CD1c-positive myeloid dendritic cell (primary cell): Measurements from ENCODE around the gene EZH2.

Experiments
- DNase-seq: peaks from one replicate; pipeline ENCODE4 v3.0.0-alpha.2; 2016; ENCODE audit errors: extremely low spot score

The EZH2 gene

DNA sequence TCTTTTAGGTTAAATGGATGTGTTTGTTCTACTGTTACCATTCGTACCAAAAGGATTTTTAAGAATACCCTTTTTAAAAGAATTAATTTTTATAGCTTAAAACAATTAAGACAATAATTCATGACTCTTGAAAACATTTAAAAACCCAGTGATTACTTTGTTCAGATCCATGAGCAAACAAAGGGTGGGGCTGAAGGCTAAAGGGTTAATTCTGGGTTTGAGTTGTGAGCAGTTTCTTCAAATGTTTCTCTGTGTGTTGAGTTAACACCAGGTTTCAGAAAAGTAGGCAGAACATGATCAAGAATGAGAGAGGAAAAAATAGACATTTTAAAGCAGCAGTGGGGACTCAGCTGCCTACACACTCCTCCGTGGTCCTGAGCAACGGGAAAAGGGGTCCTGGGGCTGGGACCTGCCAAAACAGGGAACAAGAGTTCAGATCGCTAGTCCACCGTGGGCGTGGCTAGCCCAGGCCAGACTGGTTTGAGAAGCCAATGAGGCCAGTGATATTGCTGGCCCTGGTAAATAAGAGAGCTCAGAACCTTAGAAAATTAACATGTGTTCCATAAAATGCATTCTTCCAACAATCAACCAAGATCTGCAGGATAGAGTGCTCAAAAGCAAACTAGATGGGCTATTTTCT lies 14.9 kb upstream of the EZH2 start:
- DNase-seq, result no peak

GRCh38 chr7:148894591-148894990 lies 10.5 kb upstream of the EZH2 start:
- no peak for DNase-seq

GRCh38 chr7:148893071-148893470 lies 9.0 kb upstream of the EZH2 start:
- no peak for DNase-seq

DNA sequence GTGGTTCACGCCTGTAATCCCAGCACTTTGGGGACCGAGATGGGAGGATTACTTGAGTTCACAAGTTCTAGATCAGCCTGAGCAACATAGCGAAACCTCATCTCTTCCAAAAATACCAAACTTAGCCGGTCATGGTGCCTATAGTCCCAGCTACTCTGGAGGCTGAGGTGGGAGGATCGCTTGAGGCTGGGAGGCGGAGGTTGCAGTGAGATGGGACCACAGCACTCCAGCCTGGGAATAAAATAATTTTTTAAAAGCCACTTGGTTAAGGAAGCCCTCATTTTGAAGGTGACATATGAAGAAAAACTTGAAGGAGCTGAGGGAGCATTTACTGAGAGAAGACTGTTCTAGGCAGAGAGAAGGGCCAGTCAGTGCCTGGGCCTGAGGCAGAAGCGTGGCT lies 4.2 kb upstream of the EZH2 start:
- DNase-seq, result no peak

- DNase-seq, result no peak
Measured at GRCh38 chr7:148886844-148887243, 2.8 kb upstream of the EZH2 start.

GRCh38 chr7:148884299-148885022 lies 370 bp upstream of the EZH2 start:
- peak; percentile 98 for DNase-seq

DNA sequence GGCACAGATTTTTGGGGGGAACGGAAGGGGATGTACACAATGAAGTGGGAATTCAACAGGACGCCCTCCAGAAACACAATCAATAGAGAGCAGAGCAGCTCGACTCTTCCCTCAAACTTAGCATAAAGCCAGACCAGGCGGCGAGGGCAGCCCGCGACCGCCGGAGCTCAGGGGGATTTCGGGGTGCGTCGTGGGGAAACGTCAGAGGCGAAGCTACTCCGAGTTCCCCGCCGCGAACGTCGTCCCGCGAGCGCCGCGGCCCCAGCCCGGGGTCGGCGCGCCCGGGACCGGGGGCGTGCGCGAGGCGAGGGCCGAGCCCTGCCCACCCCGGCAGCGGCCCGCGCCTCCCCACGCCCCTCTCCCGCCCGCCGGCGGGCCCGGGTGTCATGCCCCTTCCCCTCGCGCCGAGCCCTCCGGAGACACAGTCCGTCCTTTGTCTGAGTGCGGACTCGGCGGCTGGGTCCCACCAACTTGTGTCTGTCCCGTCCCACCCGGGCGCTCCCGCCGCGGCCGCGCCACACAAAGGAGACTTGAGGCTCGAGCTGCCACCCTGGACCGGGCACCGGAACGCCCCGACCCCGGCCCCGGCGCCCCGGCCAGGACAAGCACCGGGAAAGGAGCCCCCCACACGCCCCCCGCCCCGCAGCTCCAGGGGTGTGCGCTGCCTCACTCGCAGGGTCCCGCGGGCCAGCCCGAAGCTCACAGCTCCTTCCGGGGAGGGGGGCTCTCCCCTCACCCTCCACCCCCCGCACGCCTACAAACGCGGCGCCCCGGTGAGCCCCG lies 634 bp downstream of the EZH2 start:
- DNase-seq, result peak; percentile 53

DNA sequence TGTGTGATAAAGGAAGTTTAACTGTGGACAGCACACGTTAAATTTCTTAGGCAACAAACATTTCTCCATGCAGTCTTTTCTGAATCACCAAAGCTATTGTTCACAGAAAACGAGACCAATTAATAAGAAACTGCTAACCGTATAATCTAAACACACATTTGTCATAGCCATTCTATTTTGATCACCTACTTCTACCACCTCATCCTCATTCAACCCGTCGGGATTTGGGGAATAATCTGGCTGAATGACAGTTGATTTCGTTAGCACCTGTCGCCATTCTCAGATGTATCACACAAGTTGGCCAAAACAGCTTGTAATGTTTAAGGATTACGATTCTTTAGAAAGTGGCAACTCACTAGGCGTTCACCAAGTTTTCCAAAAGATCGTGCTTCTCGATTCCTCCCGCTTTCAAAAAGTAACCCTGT lies 1.2 kb downstream of the EZH2 start:
- DNase-seq, result peak; percentile 28

DNA sequence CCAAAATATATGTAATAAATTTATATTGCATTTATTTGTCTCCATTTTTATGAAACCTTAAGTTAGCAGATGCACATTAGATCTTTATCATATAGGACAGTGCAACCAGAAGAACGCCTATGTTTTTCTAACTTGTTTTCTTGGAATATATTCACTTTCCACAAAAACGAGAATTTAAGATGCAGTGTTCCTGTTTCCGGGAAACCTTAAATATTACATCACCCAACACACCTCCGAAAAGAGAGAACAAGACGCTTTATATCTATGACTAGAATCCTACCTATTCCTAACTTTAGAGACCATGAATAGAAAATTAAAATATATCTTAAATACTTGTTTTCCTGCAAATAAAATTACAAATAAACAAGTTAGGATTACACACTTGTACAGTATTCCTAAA lies 1.9 kb downstream of the EZH2 start:
- DNase-seq, result peak; percentile 16

DNA sequence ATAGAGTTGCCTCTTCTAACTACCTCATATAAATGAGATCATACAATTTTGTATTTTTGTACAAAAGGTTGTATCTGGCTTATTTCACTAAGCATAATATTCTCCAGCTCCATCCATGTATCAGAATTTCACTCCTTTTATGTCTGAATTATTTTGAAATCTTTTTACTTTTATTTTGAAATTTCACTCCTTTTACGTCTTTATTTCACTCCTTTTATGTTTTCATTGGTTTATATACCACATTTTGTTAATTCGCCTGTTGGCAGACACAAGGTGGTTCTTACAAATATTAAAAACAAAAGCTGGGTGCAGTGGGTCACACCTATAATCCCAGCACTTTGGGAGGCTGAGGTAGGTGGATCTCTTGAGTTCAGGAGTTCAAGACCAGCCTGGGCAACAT lies 5.8 kb downstream of the EZH2 start:
- DNase-seq, result no peak

DNA sequence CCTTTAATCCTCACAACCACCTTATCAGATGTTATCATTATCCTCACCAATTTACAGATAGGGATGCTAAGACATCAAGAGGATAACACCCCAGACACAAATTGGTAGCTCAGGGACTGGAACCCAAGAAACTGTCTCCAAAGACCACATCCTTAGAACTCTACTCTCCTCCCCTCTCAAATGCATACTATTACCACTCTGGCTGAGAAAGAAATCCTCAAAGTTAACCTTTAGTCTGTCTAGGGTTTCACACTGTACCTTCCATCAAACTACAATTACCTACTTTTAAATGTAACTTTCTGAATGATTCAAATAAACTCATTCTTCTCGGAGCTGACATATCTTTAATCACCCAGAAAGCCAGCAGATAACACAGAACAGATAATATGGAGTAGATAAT lies 6.6 kb downstream of the EZH2 start:
- no peak for DNase-seq

DNA sequence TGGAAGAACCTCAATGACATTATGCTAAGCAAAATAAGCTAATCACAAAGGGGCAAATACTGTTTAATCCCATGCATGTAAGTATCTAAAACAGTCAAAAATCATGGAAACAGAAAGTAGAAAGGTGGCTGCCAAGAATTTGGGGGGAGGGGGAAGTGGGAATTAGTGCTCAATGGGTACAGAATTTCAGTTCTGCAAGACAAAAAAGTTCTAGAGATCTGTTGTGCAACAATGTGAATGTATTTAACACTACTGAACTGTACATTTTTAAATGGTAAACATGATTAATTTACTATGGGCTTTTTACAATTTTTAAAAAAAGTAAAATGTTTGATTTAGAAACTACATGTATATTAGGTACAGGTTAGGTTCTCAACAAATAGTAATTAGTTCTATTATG lies 11.9 kb downstream of the EZH2 start:
- peak; percentile 59 for DNase-seq

- DNase-seq, result no peak
Measured at GRCh38 chr7:148871551-148871950, 12.5 kb downstream of the EZH2 start.

DNA sequence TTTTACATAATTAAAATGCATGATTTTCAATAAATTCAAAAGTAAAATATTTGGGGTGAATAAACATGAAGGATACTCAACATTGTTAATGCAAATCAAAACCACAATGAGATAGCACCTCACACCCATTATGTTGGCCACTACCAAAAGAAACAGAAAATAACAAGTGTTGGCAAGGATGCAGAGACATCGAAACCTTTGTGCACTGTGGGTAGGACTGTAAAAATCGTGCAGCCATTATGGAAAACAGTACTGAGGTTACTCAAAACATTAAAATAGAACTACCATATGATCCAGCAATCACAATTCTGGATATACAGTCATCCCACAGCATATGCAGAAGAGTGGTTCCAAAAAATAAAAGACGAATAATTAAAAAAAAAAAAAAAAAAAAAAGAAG lies 13.1 kb downstream of the EZH2 start:
- DNase-seq, result no peak

GRCh38 chr7:148868378-148868674 lies 15.8 kb downstream of the EZH2 start:
- no peak for DNase-seq

DNA sequence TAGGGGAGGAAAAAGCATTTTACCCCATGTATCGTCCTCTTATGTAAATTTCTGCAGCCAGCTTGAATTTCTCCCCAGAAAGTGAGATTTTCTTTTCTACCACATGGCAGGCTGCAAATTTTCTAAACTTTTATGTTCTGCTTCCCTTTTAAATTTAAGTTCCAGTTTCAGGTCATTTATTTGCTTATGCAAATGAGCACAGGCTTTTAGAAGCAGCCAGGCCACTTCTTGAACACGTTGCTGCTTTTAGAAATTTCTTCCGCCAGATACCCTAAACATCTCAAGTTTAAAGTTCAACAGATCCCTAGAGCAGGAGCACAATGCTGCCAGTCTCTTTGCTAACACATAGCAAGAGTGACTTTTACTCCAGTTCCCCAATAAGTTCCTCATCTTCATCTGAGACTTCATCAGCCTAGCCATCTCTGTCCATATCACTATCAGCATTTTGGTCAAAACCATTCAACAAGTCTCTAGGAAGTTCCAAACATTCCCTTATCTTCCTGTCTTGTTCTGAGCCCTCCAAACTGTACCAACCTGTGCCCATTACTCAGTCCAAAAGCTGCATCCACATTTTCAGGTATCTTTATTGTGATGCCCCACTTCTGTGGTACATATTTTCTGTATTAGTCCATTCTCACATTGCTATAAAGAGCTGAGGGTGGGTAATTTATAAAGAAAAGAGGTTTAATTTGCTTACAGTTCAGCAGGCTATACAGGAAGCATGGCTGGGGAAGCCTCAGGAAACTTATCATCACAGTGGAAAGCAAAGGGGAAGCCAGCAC lies 16.3 kb downstream of the EZH2 start:
- peak; percentile 31 for DNase-seq

DNA sequence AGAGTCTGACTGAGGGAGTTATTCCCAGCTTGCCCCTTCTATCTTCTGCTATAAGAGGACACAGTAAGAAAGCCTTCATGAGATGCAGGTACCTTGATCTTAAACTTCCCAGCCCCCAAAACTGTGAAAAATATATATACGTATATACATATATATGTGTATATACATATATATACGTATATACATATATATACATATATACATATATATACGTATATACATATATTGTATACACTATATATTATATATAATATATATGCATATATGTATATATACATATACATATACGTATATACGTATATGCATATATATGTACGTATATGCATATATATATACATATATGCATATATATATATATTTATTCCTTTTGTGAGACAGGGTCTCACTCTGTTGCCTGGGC lies 17.7 kb downstream of the EZH2 start:
- DNase-seq, result no peak

DNA sequence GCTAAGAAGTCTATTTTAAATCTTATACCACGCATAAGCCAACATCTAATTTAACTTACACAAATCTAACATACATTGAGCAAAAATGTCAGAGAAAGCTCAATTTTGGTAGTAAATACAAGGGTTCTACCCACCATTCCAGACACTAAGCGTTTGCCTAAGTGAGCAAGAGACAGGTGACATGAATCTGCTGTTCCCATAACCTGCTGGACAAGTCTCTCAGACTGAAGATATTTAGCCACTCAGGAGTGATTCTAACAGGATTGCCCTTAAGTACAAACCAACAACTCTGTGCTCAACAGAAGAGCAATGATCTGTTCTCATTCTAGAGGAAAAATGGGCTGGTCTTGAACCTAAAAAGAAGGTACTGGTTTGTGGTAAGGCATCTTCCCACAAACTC lies 18.8 kb downstream of the EZH2 start:
- no peak for DNase-seq

DNA sequence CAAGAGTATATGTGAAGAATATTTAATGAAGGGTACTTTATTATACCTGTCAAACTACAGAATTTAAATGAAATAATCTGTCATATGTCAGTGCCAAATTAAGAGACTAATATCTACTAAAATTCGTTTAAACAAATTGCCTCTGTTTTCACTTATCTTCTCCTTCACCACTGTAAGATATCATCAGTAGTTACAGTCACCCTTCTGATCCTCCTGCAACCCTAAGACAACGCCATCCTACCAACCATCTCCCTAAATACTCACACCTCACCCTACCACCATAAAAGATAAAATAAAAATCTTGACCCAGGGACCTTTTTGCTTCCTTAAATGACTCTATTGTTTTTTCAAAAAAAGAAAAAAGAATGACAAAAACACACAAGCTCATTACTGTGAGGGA lies 20.8 kb downstream of the EZH2 start:
- no peak for DNase-seq

- DNase-seq, result no peak
Measured at GRCh38 chr7:148862481-148862880, 21.6 kb downstream of the EZH2 start.

DNA sequence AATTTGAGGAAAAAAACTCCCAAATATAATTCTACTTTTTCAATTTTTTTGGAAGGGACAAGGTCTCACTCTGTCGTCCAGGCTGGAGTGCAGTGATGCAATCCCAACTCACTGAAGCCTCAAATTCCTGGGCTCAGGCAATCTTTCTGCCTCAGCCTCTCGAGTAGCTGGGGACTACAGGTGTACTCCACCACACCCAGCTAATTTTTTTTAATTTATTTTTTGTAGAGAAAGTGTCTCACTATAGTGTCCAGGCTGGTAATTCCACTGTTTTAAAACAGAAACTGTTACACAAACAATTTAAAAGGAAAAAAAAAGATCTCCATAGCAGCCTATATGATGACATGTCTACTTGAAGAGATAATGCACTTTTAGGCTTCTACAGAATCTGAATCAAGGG lies 25.6 kb downstream of the EZH2 start:
- DNase-seq, result no peak

GRCh38 chr7:148856891-148857290 lies 27.2 kb downstream of the EZH2 start:
- DNase-seq, result peak; percentile 61

GRCh38 chr7:148856578-148856881 lies 27.6 kb downstream of the EZH2 start:
- DNase-seq, result no peak
